ENCODE measurements around the gene C2CD2L.

- TF ChIP-seq CTCF (conservative IDR thresholded peaks at IDR 0.05) (no peak), EZH2 (IDR thresholded peaks at IDR 0.05; ENCODE audit: low read depth) (no peak)
Observed at GRCh38 chr11:119115484-119116234, 8.5 kb downstream of the C2CD2L start.

Measured in PC-9 (cell line).